ENCODE data around the gene SLX4IP.

Gene SLX4IP

GRCh38 chr20:10513931-10514575, 78.9 kb downstream of the SLX4IP start:
- H3K4me3 ChIP-seq (ENCODE audit: low read depth, low read length), result no peak overlapping the region
- no peak for DNase-seq (ENCODE audit: low read depth)
- no peak for TF ChIP-seq CTCF (IDR thresholded peaks at IDR 0.05; ENCODE audit: insufficient read depth, low read depth, low read length, missing control alignments)

- no peak for TF ChIP-seq CTCF (IDR thresholded peaks at IDR 0.05; ENCODE audit: insufficient read depth, low read depth, low read length, missing control alignments)
- no peak for DNase-seq (ENCODE audit: low read depth)
- no peak overlapping the region for H3K4me3 ChIP-seq (ENCODE audit: low read depth, low read length)
These were observed 81.4 kb downstream of the SLX4IP start for GRCh38 chr20:10516529-10516928.

GRCh38 chr20:10519361-10520046, 84.4 kb downstream of the SLX4IP start:
- no peak for TF ChIP-seq CTCF (IDR thresholded peaks at IDR 0.05; ENCODE audit: insufficient read depth, low read depth, low read length, missing control alignments)
- no peak overlapping the region for H3K4me3 ChIP-seq (ENCODE audit: low read depth, low read length)
- DNase-seq (ENCODE audit: low read depth), result peak; percentile 62

- DNase-seq (ENCODE audit: low read depth), result no peak
- TF ChIP-seq CTCF (IDR thresholded peaks at IDR 0.05; ENCODE audit: insufficient read depth, low read depth, low read length, missing control alignments), result no peak
- H3K4me3 ChIP-seq (ENCODE audit: low read depth, low read length), result no peak overlapping the region
These were observed 85.4 kb downstream of the SLX4IP start for GRCh38 chr20:10520528-10520927.

- DNase-seq (ENCODE audit: low read depth), result no peak
- H3K4me3 ChIP-seq (ENCODE audit: low read depth, low read length), result no peak overlapping the region
- no peak for TF ChIP-seq CTCF (IDR thresholded peaks at IDR 0.05; ENCODE audit: insufficient read depth, low read depth, low read length, missing control alignments)
These were observed 86.1 kb downstream of the SLX4IP start for GRCh38 chr20:10521068-10521831.

GRCh38 chr20:10521836-10522235, 86.7 kb downstream of the SLX4IP start:
- TF ChIP-seq CTCF (IDR thresholded peaks at IDR 0.05; ENCODE audit: insufficient read depth, low read depth, low read length, missing control alignments), result no peak
- no peak for DNase-seq (ENCODE audit: low read depth)
- H3K4me3 ChIP-seq (ENCODE audit: low read depth, low read length), result no peak overlapping the region

Data from GM12865 (cell line).